ENCODE measurements around the gene CLEC3B. TPM values are rescaled to one million over a fixed set of nuclear protein-coding genes. Genes with fewer than 3 reads are reported as not detected.

The CLEC3B gene, protein sequence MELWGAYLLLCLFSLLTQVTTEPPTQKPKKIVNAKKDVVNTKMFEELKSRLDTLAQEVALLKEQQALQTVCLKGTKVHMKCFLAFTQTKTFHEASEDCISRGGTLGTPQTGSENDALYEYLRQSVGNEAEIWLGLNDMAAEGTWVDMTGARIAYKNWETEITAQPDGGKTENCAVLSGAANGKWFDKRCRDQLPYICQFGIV
- total RNA-seq = 1.2 and 2.0 TPM in 2 replicates

DNA sequence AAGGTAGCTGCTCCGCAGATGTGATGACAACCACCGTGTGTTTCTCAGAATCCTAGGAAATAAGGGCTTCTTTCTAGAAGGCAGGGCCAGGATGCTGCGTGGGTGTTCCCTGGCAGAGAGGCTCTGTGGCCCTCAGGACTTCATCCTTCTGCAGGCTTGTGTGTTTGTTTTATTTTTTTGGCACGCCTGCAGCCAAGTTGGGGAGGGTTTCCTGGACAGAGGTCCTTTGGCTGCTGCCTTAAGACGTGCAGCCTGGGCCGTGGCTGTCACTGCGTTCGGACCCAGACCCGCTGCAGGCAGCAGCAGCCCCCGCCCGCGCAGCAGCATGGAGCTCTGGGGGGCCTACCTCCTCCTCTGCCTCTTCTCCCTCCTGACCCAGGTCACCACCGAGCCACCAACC lies at the start of gene CLEC3B:
Gene CLEC3B (plus strand): TSS at position 266 of the 400 bp plus-strand sequence. CDS start 60 bp downstream, at position 326.

Other genes starting within 250 kb of the CLEC3B start
- gene TMEM42, start 164.4 kb upstream of the CLEC3B start, total RNA-seq = 22.8 and 28.2 TPM in 2 replicates
- not detected in 2 replicates for gene TGM4, start 151.7 kb upstream of the CLEC3B start, total RNA-seq
- 52.3 and 68.0 TPM in 2 replicates for gene ZDHHC3, start 50.1 kb upstream of the CLEC3B start, total RNA-seq
- 67.3 and 70.7 TPM in 2 replicates for gene EXOSC7, start 50.1 kb upstream of the CLEC3B start, total RNA-seq
- 5.6 and 7.3 TPM in 2 replicates for gene CDCP1, start 120.1 kb downstream of the CLEC3B start, total RNA-seq
- 21.2 and 35.7 TPM in 2 replicates for gene TMEM158, start 200.0 kb downstream of the CLEC3B start, total RNA-seq